HepG2 (cell line): ENCODE data around the gene CYP2C8.

Experiments used
- CENPT ChIP-seq: sonication (generic); formaldehyde crosslinking; IDR thresholded peaks from 2 replicates; pipeline ENCODE4 v1.8.0; 2022; ENCODE audit warnings: low read depth, mild to moderate bottlenecking, moderate library complexity, missing genetic modification reagents
- FOXA1 ChIP-seq, 2 experiments: fragments of 450-650 bp in 1 of 2; sonication (generic) in 1 of 2; formaldehyde crosslinking in 1 of 2; IDR thresholded peaks; 2 replicates each; pipeline versions ENCODE4 v1.4.0 to v1.6.1; 2016 to 2020; ENCODE audit warnings: missing genetic modification reagents in 1 of 2
- WIZ ChIP-seq: sonication (generic); formaldehyde crosslinking; IDR thresholded peaks from 2 replicates; pipeline ENCODE4 v1.5.1; 2020; ENCODE audit warnings: mild to moderate bottlenecking, missing genetic modification reagents
- ZBTB7A ChIP-seq: sonication (generic); formaldehyde crosslinking; IDR thresholded peaks from 2 replicates; pipeline ENCODE4 v1.8.0; 2022; ENCODE audit warnings: mild to moderate bottlenecking, missing genetic modification reagents
- TF ChIP-seq, protein P1 (sequence below): sonication (generic); formaldehyde crosslinking; IDR thresholded peaks from 2 replicates; pipeline ENCODE4 v1.5.0; 2020; ENCODE audit warnings: missing genetic modification reagents, mild to moderate bottlenecking, borderline replicate concordance
- TF ChIP-seq, protein P2 (sequence below): sonication (generic); formaldehyde crosslinking; IDR thresholded peaks from 2 replicates; pipeline ENCODE4 v1.5.0; 2020; ENCODE audit warnings: missing genetic modification reagents

DNA sequence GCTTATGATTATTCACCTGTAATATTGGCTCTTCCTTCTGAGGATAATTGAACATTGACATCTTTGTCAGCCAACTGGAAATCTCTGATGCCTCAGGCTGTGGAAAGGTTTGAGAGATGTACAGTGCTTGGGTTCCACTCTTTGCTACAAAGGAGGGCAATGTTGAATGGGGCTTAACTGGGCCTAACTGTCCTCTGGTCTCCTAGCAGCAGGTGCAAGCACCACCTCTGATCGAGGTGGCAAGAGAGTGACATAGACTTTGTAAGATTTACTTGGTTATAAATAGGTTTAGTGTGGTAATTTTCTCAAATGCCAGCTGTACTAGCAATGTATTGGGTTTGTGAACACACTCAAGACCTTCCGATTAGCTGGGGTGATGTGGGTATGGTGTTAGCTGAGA, 21.1 kb downstream of the CYP2C8 start:
- TF ChIP-seq WIZ (CRISPR knock-in tag) (no peak), ZBTB7A (CRISPR knock-in tag) (no peak), CENPT (CRISPR knock-in tag) (no peak), FOXA1 (IDR thresholded peaks at IDR 0.05) (no peak), FOXA1 (CRISPR knock-in tag; IDR thresholded peaks at IDR 0.05) (no peak)
- TF ChIP-seq, protein P1, sequence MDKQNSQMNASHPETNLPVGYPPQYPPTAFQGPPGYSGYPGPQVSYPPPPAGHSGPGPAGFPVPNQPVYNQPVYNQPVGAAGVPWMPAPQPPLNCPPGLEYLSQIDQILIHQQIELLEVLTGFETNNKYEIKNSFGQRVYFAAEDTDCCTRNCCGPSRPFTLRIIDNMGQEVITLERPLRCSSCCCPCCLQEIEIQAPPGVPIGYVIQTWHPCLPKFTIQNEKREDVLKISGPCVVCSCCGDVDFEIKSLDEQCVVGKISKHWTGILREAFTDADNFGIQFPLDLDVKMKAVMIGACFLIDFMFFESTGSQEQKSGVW = no peak
- TF ChIP-seq, protein P2, sequence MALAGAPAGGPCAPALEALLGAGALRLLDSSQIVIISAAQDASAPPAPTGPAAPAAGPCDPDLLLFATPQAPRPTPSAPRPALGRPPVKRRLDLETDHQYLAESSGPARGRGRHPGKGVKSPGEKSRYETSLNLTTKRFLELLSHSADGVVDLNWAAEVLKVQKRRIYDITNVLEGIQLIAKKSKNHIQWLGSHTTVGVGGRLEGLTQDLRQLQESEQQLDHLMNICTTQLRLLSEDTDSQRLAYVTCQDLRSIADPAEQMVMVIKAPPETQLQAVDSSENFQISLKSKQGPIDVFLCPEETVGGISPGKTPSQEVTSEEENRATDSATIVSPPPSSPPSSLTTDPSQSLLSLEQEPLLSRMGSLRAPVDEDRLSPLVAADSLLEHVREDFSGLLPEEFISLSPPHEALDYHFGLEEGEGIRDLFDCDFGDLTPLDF (CRISPR knock-in tag) = no peak
